Natural killer cell (primary cell): ENCODE measurements around the gene CLIC5. TPM values are rescaled to one million over a fixed set of nuclear protein-coding genes. Genes with fewer than 3 reads are reported as not detected.
A peak's percentile ranks its signal among the peaks of the same experiment; 100 is the strongest.

ENCODE experiments used
- ATAC-seq, 3 donors: fragments of 150-1000 bp in 2 of 3; fragments of 200-7000 bp in 1 of 3; cut with Tn5 transposase; 1 replicate in 1 of 3; 2 replicates in 2 of 3; pipeline ENCODE4 v1.10.0; 2021; ENCODE audit warnings: mild to moderate bottlenecking in 2 of 3, moderate library complexity in 2 of 3
- DNase-seq, 2 donors: peaks; one replicate each; pipeline versions ENCODE4 v3.0.0 to v3.0.0-alpha.2; 2013 to 2021; ENCODE audit warnings: mixed read lengths in 1 of 2
- H3K27ac ChIP-seq: one replicate; pipeline ENCODE4 v1.5.1; 2013; ENCODE audit warnings: mild to moderate bottlenecking, low read length
- H3K27me3 ChIP-seq: one replicate; pipeline ENCODE4 v1.6.1; 2013; ENCODE audit warnings: low read length; ENCODE audit not compliant: control insufficient read depth, insufficient read depth
- H3K36me3 ChIP-seq: one replicate; pipeline ENCODE4 v1.6.1; 2013; ENCODE audit warnings: low read length; ENCODE audit not compliant: control insufficient read depth, insufficient read depth
- H3K4me1 ChIP-seq: one replicate; pipeline ENCODE4 v1.6.1; 2013; ENCODE audit warnings: low read length; ENCODE audit not compliant: control insufficient read depth, insufficient read depth
- H3K4me3 ChIP-seq: one replicate; pipeline ENCODE4 v1.5.1; 2013; ENCODE audit warnings: low read length
- H3K9me3 ChIP-seq: one replicate; pipeline ENCODE4 v1.6.1; 2013; ENCODE audit warnings: low read length; ENCODE audit not compliant: control insufficient read depth, insufficient read depth
- H3K27ac Mint-ChIP-seq, 2 donors: one replicate each; pipeline ENCODE4 v1.8.0; 2022; ENCODE audit warnings: mild to moderate bottlenecking in 2 of 2, mixed read lengths in 2 of 2, moderate library complexity in 1 of 2
- H3K27me3 Mint-ChIP-seq, 2 donors: one replicate each; pipeline ENCODE4 v1.8.0; 2022; ENCODE audit warnings: low read depth in 2 of 2, mixed read lengths in 2 of 2
- H3K36me3 Mint-ChIP-seq: one replicate; pipeline ENCODE4 v1.8.0; 2022; ENCODE audit warnings: mixed read lengths
- H3K4me1 Mint-ChIP-seq, 2 donors: one replicate each; pipeline ENCODE4 v1.8.0; 2022; ENCODE audit warnings: mixed read lengths in 2 of 2
- H3K4me3 Mint-ChIP-seq: one replicate; pipeline ENCODE4 v1.8.0; 2022; ENCODE audit warnings: mild to moderate bottlenecking, moderate library complexity, mixed read lengths
- H3K9me3 Mint-ChIP-seq, 2 donors: one replicate each; pipeline ENCODE4 v1.8.0; 2022; ENCODE audit warnings: mixed read lengths in 2 of 2
- WGBS: methylation state at CpG from one replicate; pipeline ENCODE4 v1.1.7; 2013; ENCODE audit warnings: missing lambda C conversion rate; ENCODE audit not compliant: insufficient coverage; 5-methylcytosine and 5-hydroxymethylcytosine counted together
- intact Hi-C: fragments of 100-400 bp; cut with micrococcal nuclease; formaldehyde crosslinking; loops from one replicate; pipeline ENCODE4 v1.14.2; 2022
- total RNA-seq, 4 donors: library from RNA; stranded (reverse); fragments of 120-200 nt in 1 of 4; gene quantifications; one replicate each; pipeline versions ENCODE4 v1.2.3 to v1.2.4, GENCODE V29; 2013 to 2022
- TF ChIP-seq, protein P1 (sequence below): fragments of 200-600 bp; IDR thresholded peaks from one replicate; pipeline ENCODE4 v1.8.0; 2022; ENCODE audit warnings: antibody characterized with exemption

The CLIC5 gene
- total RNA-seq, 3 donors from 2014 or later (not counting 1 experiment from before 2014, with no cell fraction given) = 0.52 to 1.7 (median 1.4) TPM

DNA sequence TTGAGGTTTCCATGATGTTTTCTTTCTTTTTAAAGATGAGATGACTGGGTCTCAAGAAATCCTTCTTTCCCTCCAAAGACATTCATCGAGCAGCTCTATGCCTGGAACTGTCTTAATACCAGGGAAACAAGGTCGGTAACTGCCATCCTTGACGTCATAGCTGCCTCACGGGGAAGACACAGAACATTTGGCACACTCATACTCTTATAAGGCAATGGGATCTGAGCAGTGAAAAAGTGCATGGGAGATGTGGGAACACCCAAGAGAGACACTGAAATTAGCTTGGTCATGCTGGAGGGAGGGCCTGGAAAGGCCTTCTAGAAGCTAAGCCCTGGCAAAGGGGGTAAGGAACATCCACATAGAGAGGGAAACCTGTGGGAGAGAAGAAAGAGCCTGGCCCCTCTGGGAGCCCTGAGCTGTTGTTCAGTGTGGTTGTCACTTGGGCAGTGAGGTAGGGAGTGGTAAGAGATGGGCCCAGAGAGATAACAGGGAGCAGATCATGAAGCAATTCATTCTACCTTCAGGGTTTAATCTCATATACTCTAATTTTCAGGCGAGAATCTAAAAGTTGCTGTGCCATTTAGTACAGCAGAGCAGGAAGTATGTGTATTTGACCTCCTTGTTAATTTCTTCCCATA lies 30.8 kb downstream of the CLIC5 start:
- peaks cover 9% of the 10 kb centered on the region for H3K4me1 ChIP-seq
- ATAC-seq (peak in 1 of 3 donors; percentile 53), DNase-seq (no peak)
- Mint-ChIP-seq H3K9me3 (no peaks in the 10 kb centered on the region), H3K36me3 (no peaks in the 10 kb centered on the region), H3K27ac (peak overlapping the region in 1 of 2 donors; percentile 9), H3K27me3 (peaks cover 10 to 39% of the 10 kb centered on the region in 2 donors), H3K4me1 (peaks cover 16 to 18% of the 10 kb centered on the region in 2 donors), H3K4me3 (no peak overlapping the region)
- no peak overlapping the region for H3K27ac ChIP-seq
- H3K4me3 ChIP-seq = no peak overlapping the region
- WGBS = 85% methylated on average over 5 of the region's 5 CpGs
- H3K9me3 ChIP-seq = no peaks in the 10 kb centered on the region
- intact Hi-C loops = no loop called here
- no peaks in the 10 kb centered on the region for H3K27me3 ChIP-seq
- TF ChIP-seq, protein P1, sequence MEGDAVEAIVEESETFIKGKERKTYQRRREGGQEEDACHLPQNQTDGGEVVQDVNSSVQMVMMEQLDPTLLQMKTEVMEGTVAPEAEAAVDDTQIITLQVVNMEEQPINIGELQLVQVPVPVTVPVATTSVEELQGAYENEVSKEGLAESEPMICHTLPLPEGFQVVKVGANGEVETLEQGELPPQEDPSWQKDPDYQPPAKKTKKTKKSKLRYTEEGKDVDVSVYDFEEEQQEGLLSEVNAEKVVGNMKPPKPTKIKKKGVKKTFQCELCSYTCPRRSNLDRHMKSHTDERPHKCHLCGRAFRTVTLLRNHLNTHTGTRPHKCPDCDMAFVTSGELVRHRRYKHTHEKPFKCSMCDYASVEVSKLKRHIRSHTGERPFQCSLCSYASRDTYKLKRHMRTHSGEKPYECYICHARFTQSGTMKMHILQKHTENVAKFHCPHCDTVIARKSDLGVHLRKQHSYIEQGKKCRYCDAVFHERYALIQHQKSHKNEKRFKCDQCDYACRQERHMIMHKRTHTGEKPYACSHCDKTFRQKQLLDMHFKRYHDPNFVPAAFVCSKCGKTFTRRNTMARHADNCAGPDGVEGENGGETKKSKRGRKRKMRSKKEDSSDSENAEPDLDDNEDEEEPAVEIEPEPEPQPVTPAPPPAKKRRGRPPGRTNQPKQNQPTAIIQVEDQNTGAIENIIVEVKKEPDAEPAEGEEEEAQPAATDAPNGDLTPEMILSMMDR = no peak
- H3K36me3 ChIP-seq = no peaks in the 10 kb centered on the region

DNA sequence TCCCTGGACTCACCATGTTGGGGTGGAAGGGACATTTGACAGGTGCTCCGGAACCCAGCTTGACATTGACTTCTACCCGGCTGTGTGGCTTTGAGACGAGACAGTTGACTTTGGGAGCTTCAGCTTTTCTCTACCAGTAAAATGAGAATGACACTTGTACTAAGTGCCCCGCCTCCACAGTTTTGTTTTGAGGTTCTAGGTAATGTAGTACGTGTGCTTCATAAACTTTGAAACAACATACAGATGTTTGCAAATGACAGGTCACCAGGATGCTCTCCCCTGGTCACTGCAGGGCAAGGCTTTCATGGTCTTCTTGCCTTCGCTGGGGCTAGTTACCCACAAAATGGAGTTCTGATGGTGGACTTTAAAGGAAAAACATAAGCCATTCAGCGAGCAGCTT lies 31.3 kb downstream of the CLIC5 start:
- no peaks in the 10 kb centered on the region for H3K9me3 Mint-ChIP-seq

GRCh38 chr6:45983062-45983461 lies 32.6 kb downstream of the CLIC5 start:
- no peaks in the 10 kb centered on the region for H3K36me3 ChIP-seq
- TF ChIP-seq, protein P1 = no peak
- H3K4me1 ChIP-seq = peaks cover 9% of the 10 kb centered on the region
- H3K4me3 ChIP-seq = no peak overlapping the region
- no peak for ATAC-seq
- H3K27me3 ChIP-seq = no peaks in the 10 kb centered on the region
- Mint-ChIP-seq H3K27me3 (peaks cover 8 to 41% of the 10 kb centered on the region in 2 donors), H3K4me1 (peaks cover 16 to 18% of the 10 kb centered on the region in 2 donors), H3K36me3 (no peaks in the 10 kb centered on the region), H3K27ac (no peak overlapping the region), H3K4me3 (no peak overlapping the region), H3K9me3 (no peaks in the 10 kb centered on the region)
- intact Hi-C loops = no loop called here
- no peak for DNase-seq
- H3K27ac ChIP-seq = no peak overlapping the region
- no CpG with 5 or more reads among the region's 1 CpG for WGBS
- no peaks in the 10 kb centered on the region for H3K9me3 ChIP-seq

More for the DNA sequence above, 31.3 kb downstream of the CLIC5 start:
- no peak for ATAC-seq
- Histone ChIP-seq H3K27me3 (no peaks in the 10 kb centered on the region), H3K4me3 (no peak overlapping the region), H3K36me3 (no peaks in the 10 kb centered on the region), H3K27ac (no peak overlapping the region), H3K4me1 (peaks cover 9% of the 10 kb centered on the region), H3K9me3 (no peaks in the 10 kb centered on the region)
- Mint-ChIP-seq H3K4me1 (peaks cover 16 to 18% of the 10 kb centered on the region in 2 donors), H3K4me3 (no peak overlapping the region), H3K27me3 (peaks cover 8 to 39% of the 10 kb centered on the region in 2 donors), H3K27ac (no peak overlapping the region), H3K36me3 (no peaks in the 10 kb centered on the region)
- TF ChIP-seq, protein P1 = no peak
- no peak for DNase-seq
- intact Hi-C loops = no loop called here
- WGBS = 87% methylated on average over 7 of the region's 7 CpGs
